Measurements from ENCODE around the gene TCF7.

TCF7 gene

DNA sequence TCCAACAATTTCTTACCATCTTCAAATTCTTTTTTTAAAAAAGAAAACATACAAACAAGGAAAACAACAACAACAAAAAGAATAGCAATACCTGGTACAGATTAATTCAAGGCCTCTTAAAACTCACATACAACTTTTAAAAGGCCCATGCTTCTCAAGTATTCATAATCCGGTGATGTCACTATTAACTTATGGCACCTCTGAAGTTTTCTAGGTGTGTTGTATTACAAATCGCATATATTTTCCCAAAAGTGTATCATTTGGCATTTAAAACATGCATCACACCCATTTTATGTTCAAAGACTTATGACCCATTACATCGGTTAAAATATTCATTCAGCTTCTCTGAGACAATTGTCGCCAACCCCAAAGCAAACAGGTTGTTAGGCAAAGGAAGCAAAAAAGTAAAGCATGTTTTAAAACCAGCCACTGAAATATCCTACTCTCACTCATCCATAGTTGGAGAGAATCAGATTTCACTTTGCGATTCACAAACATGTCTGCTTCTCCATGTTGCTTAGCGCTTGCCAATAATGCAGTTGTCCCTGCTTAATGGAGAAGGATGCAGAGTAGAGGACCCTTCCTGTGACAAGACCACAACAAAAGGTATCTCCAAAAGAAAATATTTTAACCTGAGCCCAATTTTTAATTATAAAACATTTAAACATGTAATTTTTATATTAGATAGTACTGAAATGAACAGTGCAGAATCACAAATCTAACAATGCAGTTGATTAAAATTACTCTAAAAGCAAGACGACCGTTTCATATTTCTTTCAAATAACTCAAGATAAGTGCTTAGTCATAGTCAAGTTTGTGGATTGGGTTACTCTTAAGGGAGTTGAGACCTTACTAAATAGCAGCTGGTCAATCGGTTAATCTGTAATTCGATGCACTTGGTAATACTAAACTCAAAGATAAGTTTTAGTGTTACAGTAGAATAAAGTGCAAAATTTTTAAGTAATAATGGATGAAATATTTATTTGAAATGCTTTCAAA, 60.7 kb downstream of the TCF7 start:
- Histone ChIP-seq H3K9ac (ENCODE audit: low read length) (no peak overlapping the region), H3K14ac (ENCODE audit: low read length) (no peak overlapping the region), H3K27ac (ENCODE audit: low read depth, low read length) (no peak overlapping the region), H4K91ac (ENCODE audit: low read depth, low read length) (no peak overlapping the region), H3K4me3 (ENCODE audit: low read depth, low read length) (no peak overlapping the region), H3K79me1 (ENCODE audit: low read length) (peaks cover 13% of the 10 kb centered on the region), H3K79me2 (ENCODE audit: control insufficient read depth, insufficient read depth, low read length, poor library complexity) (peaks cover 12% of the 10 kb centered on the region), H2BK5ac (ENCODE audit: low read depth, low read length, poor library complexity) (no peak overlapping the region), H2AFZ (ENCODE audit: insufficient read depth, low read length, poor library complexity) (no peak overlapping the region), H4K8ac (ENCODE audit: low read depth, low read length) (no peak overlapping the region), H3K4me2 (ENCODE audit: low read length) (peak overlapping the region; percentile 80), H3K36me3 (ENCODE audit: control insufficient read depth in 1 of 2, insufficient read depth in 2 of 2, low read length in 2 of 2) (peaks cover 11 to 18% of the 10 kb centered on the region in 2 experiments), H3K9me3 (ENCODE audit: insufficient read depth, low read depth, low read length) (no peaks in the 10 kb centered on the region), H2BK12ac (ENCODE audit: low read length) (no peak overlapping the region), H4K12ac (ENCODE audit: low read depth, low read length) (no peak overlapping the region), H2AK5ac (ENCODE audit: low read length) (no peak overlapping the region), H3K23ac (ENCODE audit: low read length) (no peak overlapping the region), H2BK120ac (ENCODE audit: insufficient read depth, low read length, poor library complexity) (no peak overlapping the region), H3K4me1 (ENCODE audit: control insufficient read depth in 1 of 2, insufficient read depth in 2 of 2, low read length in 2 of 2) (peaks cover 0 to 5% of the 10 kb centered on the region in 2 experiments), H3K18ac (ENCODE audit: low read length) (no peak overlapping the region), H3K4ac (ENCODE audit: low read depth, low read length) (peak overlapping the region; percentile 94), H3K27me3 (ENCODE audit: insufficient read depth, low read length) (no peaks in the 10 kb centered on the region)
- DNase-seq: peak in 1 of 2 donors; percentile 43
- WGBS (ENCODE audit: extremely low coverage, insufficient coverage, insufficient read length): no CpG with 5 or more reads among the region's 10 CpGs

DNA sequence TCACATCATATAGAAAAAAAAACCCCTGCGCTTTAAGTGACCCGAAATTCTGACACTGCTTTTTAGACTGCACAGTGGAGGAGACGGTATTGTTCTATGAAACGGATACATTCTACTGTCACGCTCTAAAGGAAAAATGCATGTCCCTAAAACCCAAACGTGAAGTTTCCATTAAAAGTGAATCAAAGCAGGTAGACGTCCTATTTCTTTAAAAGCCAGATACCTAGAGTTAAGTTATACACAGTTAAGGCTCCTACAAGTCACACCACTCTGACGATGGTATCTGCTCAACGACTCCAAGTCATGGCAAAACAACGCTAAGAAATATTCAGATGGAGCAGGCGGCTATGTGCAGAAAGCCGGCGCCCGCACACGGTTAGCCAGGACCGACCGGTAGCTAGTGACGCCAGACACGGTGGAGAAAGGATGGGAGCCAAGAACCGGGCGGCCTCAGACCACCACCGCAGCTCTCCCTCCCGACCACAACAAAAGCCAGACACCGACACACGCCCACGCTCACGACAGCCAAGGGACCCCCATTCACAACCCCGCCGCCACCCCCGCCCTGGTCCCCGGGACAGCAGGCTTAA, 61.5 kb downstream of the TCF7 start:
- peak; percentile 85 to 88 for DNase-seq
- Histone ChIP-seq H3K27ac (ENCODE audit: low read depth, low read length) (peak overlapping the region; percentile 99), H3K79me2 (ENCODE audit: control insufficient read depth, insufficient read depth, low read length, poor library complexity) (peaks cover 12% of the 10 kb centered on the region), H3K9ac (ENCODE audit: low read length) (peak overlapping the region; percentile 100), H3K27me3 (ENCODE audit: insufficient read depth, low read length) (no peaks in the 10 kb centered on the region), H2AFZ (ENCODE audit: insufficient read depth, low read length, poor library complexity) (peak overlapping the region; percentile 99), H3K14ac (ENCODE audit: low read length) (peak overlapping the region; percentile 59), H3K23ac (ENCODE audit: low read length) (peak overlapping the region; percentile 46), H3K9me3 (ENCODE audit: insufficient read depth, low read depth, low read length) (no peaks in the 10 kb centered on the region), H4K8ac (ENCODE audit: low read depth, low read length) (peak overlapping the region; percentile 99), H3K18ac (ENCODE audit: low read length) (no peak overlapping the region), H2AK5ac (ENCODE audit: low read length) (peak overlapping the region; percentile 59), H3K79me1 (ENCODE audit: low read length) (peaks cover 13% of the 10 kb centered on the region), H2BK12ac (ENCODE audit: low read length) (no peak overlapping the region), H3K4me1 (ENCODE audit: control insufficient read depth in 1 of 2, insufficient read depth in 2 of 2, low read length in 2 of 2) (peaks cover 0 to 5% of the 10 kb centered on the region in 2 experiments), H3K36me3 (ENCODE audit: control insufficient read depth in 1 of 2, insufficient read depth in 2 of 2, low read length in 2 of 2) (peaks cover 11 to 15% of the 10 kb centered on the region in 2 experiments), H3K4ac (ENCODE audit: low read depth, low read length) (peak overlapping the region; percentile 99), H4K91ac (ENCODE audit: low read depth, low read length) (peak overlapping the region; percentile 96), H4K12ac (ENCODE audit: low read depth, low read length) (peak overlapping the region; percentile 8), H2BK120ac (ENCODE audit: insufficient read depth, low read length, poor library complexity) (no peak overlapping the region), H3K4me3 (ENCODE audit: low read depth, low read length) (peak overlapping the region; percentile 100), H2BK5ac (ENCODE audit: low read depth, low read length, poor library complexity) (no peak overlapping the region), H3K4me2 (ENCODE audit: low read length) (peak overlapping the region; percentile 80)
- WGBS (ENCODE audit: extremely low coverage, insufficient coverage, insufficient read length): no CpG with 5 or more reads among the region's 31 CpGs

DNA sequence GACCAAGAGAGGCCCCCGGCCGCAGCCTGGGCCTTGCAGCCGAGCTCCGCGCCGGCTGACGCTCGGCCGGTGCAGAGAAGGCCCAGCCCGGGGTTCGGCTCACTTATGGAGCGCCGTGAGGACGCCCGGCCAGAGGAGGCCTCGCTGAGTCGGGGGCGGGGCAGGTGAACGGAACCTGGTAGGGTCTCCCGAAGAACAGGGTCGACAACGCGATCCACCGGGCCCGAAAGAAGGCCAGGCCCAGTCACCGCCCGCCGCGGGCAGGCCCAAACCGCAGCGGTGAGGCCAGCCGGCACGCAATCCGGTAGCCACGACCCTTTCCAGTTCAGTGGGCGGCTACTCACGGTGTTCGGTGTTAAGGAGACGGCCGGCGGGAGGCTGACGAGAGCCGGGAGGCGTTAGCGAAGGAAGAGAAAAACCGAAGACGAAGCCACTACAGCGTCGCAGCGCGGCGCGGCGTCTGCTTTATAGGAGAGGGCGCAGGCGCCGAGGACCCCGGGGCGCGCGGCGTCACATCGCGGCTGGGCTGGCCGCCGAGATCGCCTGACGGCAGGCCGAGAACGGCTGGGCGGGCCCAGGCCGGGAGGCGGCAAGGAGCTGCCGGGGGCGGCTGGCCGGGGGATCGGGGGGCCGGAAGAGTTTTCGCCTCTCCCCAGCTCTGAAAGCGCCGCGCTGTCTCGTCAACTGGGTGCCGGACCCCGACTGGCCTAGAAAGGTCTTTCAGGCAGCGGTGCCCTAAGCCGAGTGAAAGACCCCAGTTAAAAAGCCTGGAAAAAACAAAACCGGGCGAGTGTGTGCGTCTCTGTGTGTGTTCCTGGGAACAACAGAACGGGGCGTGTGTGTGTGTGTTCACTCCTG, 62.3 kb downstream of the TCF7 start, which contains the start of gene SKP1:
Gene SKP1, minus strand, starts transcription at position 440 of the 858 bp plus-strand sequence. CDS start 2,928 bp downstream, outside the sequence.
- peak within 1 kb of the TSS; percentile 94 for H2BK120ac ChIP-seq (ENCODE audit: insufficient read depth, low read length, poor library complexity)
- H3K18ac ChIP-seq (ENCODE audit: low read length): peak within 1 kb of the TSS; percentile 100
- peaks cover 12% of the 10 kb centered on the region for H3K79me2 ChIP-seq (ENCODE audit: control insufficient read depth, insufficient read depth, low read length, poor library complexity)
- peak within 1 kb of the TSS; percentile 92 for H2BK5ac ChIP-seq (ENCODE audit: low read depth, low read length, poor library complexity)
- H4K8ac ChIP-seq (ENCODE audit: low read depth, low read length): peak within 1 kb of the TSS; percentile 99
- peak within 1 kb of the TSS; percentile 98 for H2AK5ac ChIP-seq (ENCODE audit: low read length)
- H3K14ac ChIP-seq (ENCODE audit: low read length): peak within 1 kb of the TSS; percentile 100
- H4K12ac ChIP-seq (ENCODE audit: low read depth, low read length): peak within 1 kb of the TSS; percentile 99
- peak within 1 kb of the TSS; percentile 46 for H3K23ac ChIP-seq (ENCODE audit: low read length)
- H3K4ac ChIP-seq (ENCODE audit: low read depth, low read length): peak within 1 kb of the TSS; percentile 99
- no peaks in the 10 kb centered on the region for H3K27me3 ChIP-seq (ENCODE audit: insufficient read depth, low read length)
- peaks cover 0 to 5% of the 10 kb centered on the region in 2 experiments for H3K4me1 ChIP-seq (ENCODE audit: control insufficient read depth in 1 of 2, insufficient read depth in 2 of 2, low read length in 2 of 2)
- DNase-seq: peak; percentile 71 to 89
- H3K27ac ChIP-seq (ENCODE audit: low read depth, low read length): peak within 1 kb of the TSS; percentile 99
- peak within 1 kb of the TSS; percentile 80 for H3K4me2 ChIP-seq (ENCODE audit: low read length)
- peak within 1 kb of the TSS; percentile 45 for H2BK12ac ChIP-seq (ENCODE audit: low read length)
- H4K91ac ChIP-seq (ENCODE audit: low read depth, low read length): peak within 1 kb of the TSS; percentile 96
- H3K4me3 ChIP-seq (ENCODE audit: low read depth, low read length): peak within 1 kb of the TSS; percentile 100
- peak within 1 kb of the TSS; percentile 100 for H3K9ac ChIP-seq (ENCODE audit: low read length)
- peaks cover 13% of the 10 kb centered on the region for H3K79me1 ChIP-seq (ENCODE audit: low read length)
- H3K36me3 ChIP-seq (ENCODE audit: control insufficient read depth in 1 of 2, insufficient read depth in 2 of 2, low read length in 2 of 2): peaks cover 9 to 14% of the 10 kb centered on the region in 2 experiments
- H2AFZ ChIP-seq (ENCODE audit: insufficient read depth, low read length, poor library complexity): peak within 1 kb of the TSS; percentile 99
- no CpG with 5 or more reads among the region's 92 CpGs for WGBS (ENCODE audit: extremely low coverage, insufficient coverage, insufficient read length)
- H3K9me3 ChIP-seq (ENCODE audit: insufficient read depth, low read depth, low read length): no peaks in the 10 kb centered on the region

Data from trophoblast cell (in vitro differentiated cells and primary cell).